ENCODE measurements around the gene SORCS1. TPM values are rescaled to one million over a fixed set of nuclear protein-coding genes. Genes with fewer than 3 reads are reported as not detected.
A peak's percentile ranks its signal among the peaks of the same experiment; 100 is the strongest.

The SORCS1 gene
- total RNA-seq, 6 experiments from 2014 or later: 0.04 to 0.16 (median 0.09) TPM; not detected in 2

DNA sequence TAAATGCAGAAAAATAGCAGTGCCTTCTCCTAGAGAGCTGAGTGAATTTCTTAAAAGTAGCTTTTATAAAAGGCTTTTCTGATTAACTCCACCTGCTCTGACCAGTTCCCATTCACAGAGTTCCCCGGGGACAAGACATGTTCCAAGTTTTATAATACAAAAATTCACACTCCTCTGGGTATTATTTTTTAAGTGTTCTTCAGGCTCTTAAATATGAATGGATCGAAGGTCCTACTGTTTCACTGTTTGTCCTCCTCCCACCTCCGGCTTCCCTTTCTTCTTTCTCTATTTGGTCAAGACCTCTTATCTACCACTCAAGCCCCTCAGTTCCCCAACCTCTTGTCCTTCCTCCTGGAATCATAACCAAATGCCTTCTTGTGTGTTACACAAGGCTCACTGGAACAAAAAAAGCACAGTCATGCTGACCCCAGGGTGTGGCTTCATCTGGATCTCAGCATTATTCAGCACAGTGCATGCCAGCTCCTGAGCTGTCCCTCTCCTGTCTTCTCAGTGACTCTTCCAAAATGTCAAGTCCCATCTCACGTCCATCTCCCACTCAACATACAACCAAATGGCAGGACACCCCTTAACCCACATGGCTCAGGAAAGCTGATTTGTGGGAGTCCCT is 222.4 kb downstream of the SORCS1 start:
- no peaks in the 10 kb centered on the region for H3K27me3 ChIP-seq
- H3K36me3 ChIP-seq: no peaks in the 10 kb centered on the region
- H3K4me3 ChIP-seq: no peak overlapping the region
- no peak overlapping the region for H3K27ac ChIP-seq
- H3K4me1 ChIP-seq: peaks cover 0 to 10% (median 0%) of the 10 kb centered on the region in 4 donors
- H3K9me3 ChIP-seq: no peaks in the 10 kb centered on the region
- TF ChIP-seq, protein P1, sequence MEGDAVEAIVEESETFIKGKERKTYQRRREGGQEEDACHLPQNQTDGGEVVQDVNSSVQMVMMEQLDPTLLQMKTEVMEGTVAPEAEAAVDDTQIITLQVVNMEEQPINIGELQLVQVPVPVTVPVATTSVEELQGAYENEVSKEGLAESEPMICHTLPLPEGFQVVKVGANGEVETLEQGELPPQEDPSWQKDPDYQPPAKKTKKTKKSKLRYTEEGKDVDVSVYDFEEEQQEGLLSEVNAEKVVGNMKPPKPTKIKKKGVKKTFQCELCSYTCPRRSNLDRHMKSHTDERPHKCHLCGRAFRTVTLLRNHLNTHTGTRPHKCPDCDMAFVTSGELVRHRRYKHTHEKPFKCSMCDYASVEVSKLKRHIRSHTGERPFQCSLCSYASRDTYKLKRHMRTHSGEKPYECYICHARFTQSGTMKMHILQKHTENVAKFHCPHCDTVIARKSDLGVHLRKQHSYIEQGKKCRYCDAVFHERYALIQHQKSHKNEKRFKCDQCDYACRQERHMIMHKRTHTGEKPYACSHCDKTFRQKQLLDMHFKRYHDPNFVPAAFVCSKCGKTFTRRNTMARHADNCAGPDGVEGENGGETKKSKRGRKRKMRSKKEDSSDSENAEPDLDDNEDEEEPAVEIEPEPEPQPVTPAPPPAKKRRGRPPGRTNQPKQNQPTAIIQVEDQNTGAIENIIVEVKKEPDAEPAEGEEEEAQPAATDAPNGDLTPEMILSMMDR (IDR thresholded peaks at IDR 0.05): no peak
- TF ChIP-seq POLR2A (IDR thresholded peaks at IDR 0.05): no peak
- no peak for DNase-seq
- ATAC-seq: peak; percentile 26 to 41 (median 34)
- intact Hi-C loops (cut with DNase I): no loop called here
- 64% methylated on average over 3 of the region's 4 CpGs for WGBS (ENCODE audit: insufficient coverage, low coverage, low lambda C conversion rate, missing lambda C conversion rate)

DNA sequence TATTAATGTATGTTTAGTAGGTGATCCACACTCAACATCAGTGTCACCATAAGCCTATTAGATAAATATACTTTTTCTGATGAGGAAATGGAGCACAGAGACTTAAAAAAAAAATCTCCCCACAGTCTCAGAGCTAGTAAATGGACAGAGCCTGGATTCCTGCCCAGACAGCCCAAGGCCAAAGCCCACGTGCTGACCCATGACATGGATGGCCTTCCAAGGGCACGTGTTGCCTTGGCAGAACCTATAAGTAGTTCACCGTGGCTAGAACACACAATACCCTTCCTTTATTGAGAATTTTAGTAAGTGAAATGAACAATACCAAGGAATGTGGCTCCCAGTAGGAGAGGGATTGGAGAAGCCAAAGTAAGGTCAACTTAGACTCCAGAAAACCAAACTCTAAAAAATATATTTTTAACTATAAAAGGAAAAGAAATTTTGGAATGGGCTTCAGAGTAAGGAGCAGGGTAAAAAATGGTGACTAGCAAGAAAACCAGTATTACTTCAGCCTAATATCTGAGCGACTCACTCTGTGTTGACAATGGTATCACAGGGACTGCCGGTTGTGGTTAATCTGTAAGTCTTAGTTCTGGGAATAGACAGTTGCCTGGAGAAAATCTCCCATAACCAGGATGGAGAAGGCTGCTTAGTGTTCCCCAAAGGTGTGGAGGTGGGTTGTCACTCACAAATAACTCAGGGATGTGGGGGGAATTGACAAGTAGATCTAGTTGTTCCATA is 223.0 kb downstream of the SORCS1 start:
- TF ChIP-seq, protein P1 (IDR thresholded peaks at IDR 0.05): no peak
- no peak for TF ChIP-seq POLR2A (IDR thresholded peaks at IDR 0.05)
- intact Hi-C loops (cut with DNase I): no loop called here

DNA sequence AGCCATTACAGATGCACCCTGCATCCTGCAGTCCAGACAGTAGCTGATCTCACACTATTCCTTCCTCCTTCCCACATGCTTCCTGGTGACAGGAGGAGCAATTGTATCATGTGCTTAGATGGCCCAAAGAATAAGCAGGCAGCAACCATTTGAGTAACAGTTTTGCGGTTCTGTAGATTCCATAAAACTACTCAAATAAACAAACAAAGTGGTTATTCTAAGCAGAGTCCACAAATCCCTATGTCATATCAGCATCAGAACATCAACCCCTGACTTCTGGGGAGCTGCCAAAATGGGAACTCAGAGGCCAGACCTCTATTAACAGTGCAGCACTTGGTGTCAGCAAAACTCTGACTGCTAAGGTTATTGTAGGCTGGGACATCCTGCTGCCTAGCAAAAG is 226.0 kb downstream of the SORCS1 start:
- ATAC-seq (peak; percentile 56 to 75 (median 71)), DNase-seq (peak in 2 of 3 donors; percentile 24 to 61)
- TF ChIP-seq, protein P1 (IDR thresholded peaks at IDR 0.05): no peak
- no peak for TF ChIP-seq POLR2A (IDR thresholded peaks at IDR 0.05)
- Histone ChIP-seq H3K4me1 (peaks cover 0 to 10% (median 0%) of the 10 kb centered on the region in 4 donors), H3K36me3 (no peaks in the 10 kb centered on the region), H3K4me3 (no peak overlapping the region), H3K27ac (no peak overlapping the region), H3K27me3 (no peaks in the 10 kb centered on the region), H3K9me3 (no peaks in the 10 kb centered on the region)
- intact Hi-C loops (cut with DNase I): no loop called here
- WGBS (ENCODE audit: insufficient coverage, low coverage, low lambda C conversion rate, missing lambda C conversion rate): 33% methylated on average over 1 of the region's 1 CpG

More for the DNA sequence above, 223.0 kb downstream of the SORCS1 start:
- DNase-seq: peak; percentile 52 to 83 (median 82)
- peak; percentile 70 to 88 (median 82) for ATAC-seq
- WGBS (ENCODE audit: insufficient coverage, low coverage, low lambda C conversion rate, missing lambda C conversion rate): 38% methylated on average over 5 of the region's 5 CpGs
- Histone ChIP-seq H3K4me3 (no peak overlapping the region), H3K27ac (no peak overlapping the region), H3K36me3 (no peaks in the 10 kb centered on the region), H3K9me3 (no peaks in the 10 kb centered on the region), H3K4me1 (peaks cover 0 to 10% (median 0%) of the 10 kb centered on the region in 4 donors), H3K27me3 (no peaks in the 10 kb centered on the region)

DNA sequence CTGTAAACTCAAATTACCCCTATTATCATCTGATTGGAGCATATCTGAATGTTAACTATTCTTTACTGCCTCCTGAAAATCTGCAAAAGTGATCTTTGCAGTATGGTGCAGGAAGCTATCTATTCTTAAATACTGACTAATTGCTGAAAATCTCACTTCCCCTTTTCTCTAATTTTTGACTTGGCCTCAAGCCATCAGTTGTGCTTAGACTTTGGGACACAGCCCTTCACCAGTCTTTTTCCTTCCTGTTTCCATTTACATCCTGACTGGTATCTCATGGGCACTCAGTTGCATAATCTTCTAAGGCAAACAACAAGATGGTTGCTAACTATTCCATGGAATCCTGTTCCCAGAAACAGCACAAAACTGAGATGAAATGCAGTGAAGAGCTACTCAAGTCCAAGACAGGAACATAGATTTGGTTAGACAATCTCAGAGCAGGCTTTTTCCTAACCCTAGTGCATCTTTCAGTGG is 228.5 kb downstream of the SORCS1 start:
- DNase-seq (no peak), ATAC-seq (peak in 2 of 4 donors; percentile 21 to 22)
- peaks cover 0 to 20% (median 7%) of the 10 kb centered on the region in 4 donors for H3K4me1 ChIP-seq
- TF ChIP-seq POLR2A (IDR thresholded peaks at IDR 0.05): no peak
- TF ChIP-seq, protein P1 (IDR thresholded peaks at IDR 0.05): no peak
- H3K36me3 ChIP-seq: no peaks in the 10 kb centered on the region
- no peak overlapping the region for H3K4me3 ChIP-seq
- intact Hi-C loops (cut with DNase I): no loop called here
- no peak overlapping the region for H3K27ac ChIP-seq
- H3K9me3 ChIP-seq: no peaks in the 10 kb centered on the region
- no peaks in the 10 kb centered on the region for H3K27me3 ChIP-seq

Data from right lobe of liver (tissue), 6 donors.